K562 (cell line): Measurements from ENCODE around the gene ZNF157.

ENCODE experiments used
- BMI1 ChIP-seq: fragments of 150-350 bp; IDR thresholded peaks from 2 replicates; pipeline ENCODE4 v1.6.1; 2014; ENCODE audit warnings: low read length
- CTCF ChIP-seq, 3 experiments: IDR thresholded peaks in 2 of 3; conservative IDR thresholded peaks in 1 of 3; 2 replicates each; pipeline ENCODE4 v1.5.1; 2011 to 2012; ENCODE audit warnings: low read length in 3 of 3, mild to moderate bottlenecking in 3 of 3, control low read depth in 2 of 3, improper control_type of control experiment in 1 of 3, inconsistent platforms in 1 of 3, low read depth in 1 of 3, mixed read lengths in 1 of 3, moderate library complexity in 1 of 3; ENCODE audit not compliant: insufficient read depth in 2 of 3
- ESRRA ChIP-seq: fragments of 450-650 bp; IDR thresholded peaks from 2 replicates; pipeline ENCODE4 v1.6.1; 2014; ENCODE audit warnings: low read depth, mild to moderate bottlenecking, moderate library complexity, borderline replicate concordance
- GTF3C2 ChIP-seq: IDR thresholded peaks from 3 replicates; pipeline ENCODE4 v1.6.1; 2011; ENCODE audit warnings: borderline replicate concordance, mild to moderate bottlenecking, moderate library complexity; ENCODE audit not compliant: insufficient read length; ENCODE audit errors: extremely low read depth
- HES1 ChIP-seq: fragments of 450-650 bp; IDR thresholded peaks from 2 replicates; pipeline ENCODE4 v1.6.1; 2016; ENCODE audit warnings: low read depth, mild to moderate bottlenecking, moderate library complexity
- MITF ChIP-seq: IDR thresholded peaks from 2 replicates; pipeline ENCODE4 v1.6.1; 2014; ENCODE audit warnings: antibody characterized with exemption
- MXI1 ChIP-seq: IDR thresholded peaks from 2 replicates; pipeline ENCODE4 v1.6.1; 2011; ENCODE audit warnings: low read depth, mild to moderate bottlenecking, improper control_type of control experiment, low read length
- PBX2 ChIP-seq, 2 experiments: IDR thresholded peaks in 1 of 2; conservative IDR thresholded peaks in 1 of 2; 2 replicates each; pipeline ENCODE4 v1.6.1; 2016; ENCODE audit warnings: low read depth in 2 of 2, mild to moderate bottlenecking in 1 of 2, missing compliant biosample characterization in 1 of 2, missing genetic modification characterization in 1 of 2, moderate library complexity in 1 of 2
- SP1 ChIP-seq: sonication (generic); formaldehyde crosslinking; IDR thresholded peaks from 2 replicates; pipeline ENCODE4 v1.8.1; 2022; ENCODE audit warnings: mild to moderate bottlenecking, missing genetic modification reagents
- ZBTB17 ChIP-seq: fragments of 450-650 bp; formaldehyde crosslinking; IDR thresholded peaks from 2 replicates; pipeline ENCODE4 v1.4.0; 2020; ENCODE audit warnings: mild to moderate bottlenecking
- ZBTB33 ChIP-seq: sonication (generic); formaldehyde crosslinking; IDR thresholded peaks from 2 replicates; pipeline ENCODE4 v1.8.1; 2023; ENCODE audit warnings: mild to moderate bottlenecking, missing genetic modification reagents
- ZKSCAN8 ChIP-seq: fragments of 200-800 bp; sonication (Bioruptor generic); IDR thresholded peaks from 2 replicates; pipeline ENCODE4 v1.6.1; 2016; ENCODE audit warnings: missing genetic modification characterization, missing compliant biosample characterization
- ZNF280A ChIP-seq: fragments of 450-650 bp; IDR thresholded peaks from 2 replicates; pipeline ENCODE4 v1.6.1; 2018; ENCODE audit warnings: mild to moderate bottlenecking, low read depth; ENCODE audit not compliant: partially characterized antibody
- ZNF584 ChIP-seq: fragments of 200-800 bp; sonication (Bioruptor generic); IDR thresholded peaks from 2 replicates; pipeline ENCODE4 v1.6.1; 2016; ENCODE audit warnings: low read depth, mild to moderate bottlenecking, missing genetic modification characterization, missing compliant biosample characterization

- TF ChIP-seq ESRRA (no peak), PBX2 (CRISPR knock-in tag; IDR thresholded peaks at IDR 0.05; ENCODE audit: low read depth) (no peak), PBX2 (tag; conservative IDR thresholded peaks at IDR 0.05; ENCODE audit: low read depth) (no peak), ZNF584 (CRISPR knock-in tag) (no peak), MXI1 (no peak), MITF (no peak), ZNF280A (no peak), CTCF (IDR thresholded peaks at IDR 0.05 in 2 of 3, conservative IDR thresholded peaks at IDR 0.05 in 1 of 3; ENCODE audit: insufficient read depth in 2 of 3, low read depth in 1 of 3, low read length in 3 of 3) (no peak), HES1 (no peak), SP1 (CRISPR knock-in tag) (no peak), ZBTB33 (no peak), BMI1 (no peak), GTF3C2 (no peak), ZKSCAN8 (CRISPR knock-in tag) (no peak), ZBTB17 (CRISPR knock-in tag) (no peak)
Observed at GRCh38 chrX:47446971-47447370, 76.6 kb downstream of the ZNF157 start.
